Activated CD4-positive, alpha-beta T cell treated with anti-CD3 and anti-CD28 coated beads, Interleukin-2, amount 10 ng/mL, durations not matched to agents 24 days and 14 days (primary cell): ENCODE results near the gene GPAM. TPM values are rescaled to one million over a fixed set of nuclear protein-coding genes. Genes with fewer than 3 reads are reported as not detected.
"Not testable (repeated sequence)": the region's sequence is repeated elsewhere in the genome, so short reads cannot be mapped to it uniquely, and the experiment has no call there.

Source experiments
- DNase-seq: peaks from one replicate; pipeline ENCODE4 v3.0.0; 2022
- H3K27ac Mint-ChIP-seq: one replicate; pipeline ENCODE4 v1.8.0; 2022; ENCODE audit warnings: mild to moderate bottlenecking, mixed read lengths
- H3K27me3 Mint-ChIP-seq: one replicate; pipeline ENCODE4 v1.8.0; 2022; ENCODE audit warnings: mixed read lengths
- H3K36me3 Mint-ChIP-seq: one replicate; pipeline ENCODE4 v1.8.0; 2022; ENCODE audit warnings: low read depth, mild to moderate bottlenecking, mixed read lengths
- H3K4me1 Mint-ChIP-seq: one replicate; pipeline ENCODE4 v1.8.0; 2021; ENCODE audit warnings: mixed read lengths
- H3K4me3 Mint-ChIP-seq: one replicate; pipeline ENCODE4 v1.8.0; 2022; ENCODE audit warnings: mild to moderate bottlenecking, moderate library complexity, mixed read lengths
- H3K9me3 Mint-ChIP-seq: one replicate; pipeline ENCODE4 v1.8.0; 2021; ENCODE audit warnings: mixed read lengths
- intact Hi-C: fragments of 100-400 bp; cut with micrococcal nuclease; formaldehyde crosslinking; loops from one replicate; pipeline ENCODE4 v1.15.1; 2023
- total RNA-seq: library from RNA; stranded (reverse); gene quantifications from 2 replicates; pipeline ENCODE4 v1.2.3, GENCODE V29; 2022

Gene GPAM
- total RNA-seq, 1 donor from 2014 or later = 8.6 TPM

DNA sequence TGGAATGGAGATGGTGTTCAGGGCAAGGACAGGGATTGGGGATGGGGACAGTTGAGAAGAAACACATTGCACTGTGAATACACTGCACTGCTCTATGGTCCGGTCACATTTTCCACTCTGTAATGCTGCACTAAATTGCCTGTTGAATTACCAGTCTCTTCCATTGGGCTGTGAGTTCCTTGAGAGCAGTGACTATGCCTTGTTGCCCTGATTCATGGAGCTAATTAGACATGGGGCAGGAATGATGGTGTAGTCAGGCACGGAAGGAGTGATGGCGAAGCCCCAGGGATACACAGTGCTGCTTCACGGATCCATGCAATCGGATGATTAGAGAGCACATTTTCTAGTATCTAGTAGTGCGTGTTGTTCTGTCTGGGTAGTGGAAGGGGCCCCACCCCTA, 25.4 kb upstream of the GPAM start:
- Mint-ChIP-seq H3K4me3 (no peak overlapping the region), H3K9me3 (no peaks in the 10 kb centered on the region), H3K27me3 (no peaks in the 10 kb centered on the region), H3K27ac (no peak overlapping the region), H3K4me1 (no peaks in the 10 kb centered on the region), H3K36me3 (no peaks in the 10 kb centered on the region)
- intact Hi-C loops = no loop called here
- no peak for DNase-seq

DNA sequence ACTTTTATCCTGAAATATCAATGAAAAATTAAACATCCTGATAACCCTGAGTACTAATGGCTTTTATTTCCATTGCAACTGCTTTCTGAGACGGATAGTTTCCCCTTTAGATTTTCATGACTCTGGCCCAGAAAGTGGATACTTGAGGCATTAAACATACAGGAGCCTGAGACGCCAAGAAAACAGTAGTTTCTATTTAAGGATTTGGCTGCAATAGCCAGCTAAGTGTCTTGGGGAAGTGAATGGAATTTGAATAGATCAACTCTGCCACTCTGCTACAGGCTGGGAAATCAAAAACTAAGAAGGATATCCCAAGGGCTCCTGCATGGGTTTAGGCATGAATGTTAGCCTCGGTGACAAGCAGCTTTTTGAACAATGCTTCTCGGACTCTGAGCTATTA, 24.7 kb upstream of the GPAM start:
- Mint-ChIP-seq H3K9me3 (no peaks in the 10 kb centered on the region), H3K4me1 (no peaks in the 10 kb centered on the region), H3K4me3 (no peak overlapping the region), H3K36me3 (no peaks in the 10 kb centered on the region), H3K27ac (no peak overlapping the region), H3K27me3 (no peaks in the 10 kb centered on the region)
- intact Hi-C loops = no loop called here
- DNase-seq = no peak

DNA sequence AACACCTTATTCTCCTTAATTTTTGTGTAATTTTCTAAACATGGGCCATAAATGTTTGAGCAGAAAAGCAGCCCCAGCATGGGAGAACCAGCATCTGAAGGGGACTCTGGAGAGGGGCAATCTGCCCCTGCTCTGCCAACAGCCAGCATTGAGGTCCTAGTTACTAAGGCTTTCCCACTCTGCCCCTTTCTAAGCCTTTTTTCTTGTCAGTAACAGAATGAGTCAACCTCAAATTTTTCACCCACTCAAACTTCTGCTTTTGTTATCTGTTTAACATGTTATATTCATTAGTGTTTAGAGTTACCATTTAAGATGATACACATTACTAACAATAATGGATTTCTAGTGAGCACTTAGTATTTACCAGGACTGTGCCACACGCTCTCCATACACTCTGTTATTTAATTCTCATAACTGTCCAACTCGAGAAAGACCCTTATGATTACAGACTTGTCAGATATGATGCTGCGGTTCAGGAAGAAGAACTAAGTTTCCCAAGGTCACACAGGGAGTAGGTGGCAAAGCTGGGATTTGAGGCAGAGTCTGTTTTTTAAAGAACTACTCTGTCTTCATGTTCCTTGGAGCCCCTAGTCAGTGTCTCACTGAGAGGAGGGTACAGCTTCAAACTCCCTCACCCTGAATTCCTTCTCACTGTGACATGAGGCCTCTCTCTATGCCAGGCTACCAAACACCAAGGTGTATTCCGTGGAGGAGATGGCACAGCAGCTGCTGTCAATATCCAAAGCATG, 19.9 kb upstream of the GPAM start:
- Mint-ChIP-seq H3K27me3 (peaks cover 5% of the 10 kb centered on the region), H3K36me3 (no peaks in the 10 kb centered on the region), H3K9me3 (no peaks in the 10 kb centered on the region), H3K27ac (no peak overlapping the region), H3K4me1 (peaks cover 3% of the 10 kb centered on the region), H3K4me3 (no peak overlapping the region)
- no peak for DNase-seq
- intact Hi-C loops = no loop called here

DNA sequence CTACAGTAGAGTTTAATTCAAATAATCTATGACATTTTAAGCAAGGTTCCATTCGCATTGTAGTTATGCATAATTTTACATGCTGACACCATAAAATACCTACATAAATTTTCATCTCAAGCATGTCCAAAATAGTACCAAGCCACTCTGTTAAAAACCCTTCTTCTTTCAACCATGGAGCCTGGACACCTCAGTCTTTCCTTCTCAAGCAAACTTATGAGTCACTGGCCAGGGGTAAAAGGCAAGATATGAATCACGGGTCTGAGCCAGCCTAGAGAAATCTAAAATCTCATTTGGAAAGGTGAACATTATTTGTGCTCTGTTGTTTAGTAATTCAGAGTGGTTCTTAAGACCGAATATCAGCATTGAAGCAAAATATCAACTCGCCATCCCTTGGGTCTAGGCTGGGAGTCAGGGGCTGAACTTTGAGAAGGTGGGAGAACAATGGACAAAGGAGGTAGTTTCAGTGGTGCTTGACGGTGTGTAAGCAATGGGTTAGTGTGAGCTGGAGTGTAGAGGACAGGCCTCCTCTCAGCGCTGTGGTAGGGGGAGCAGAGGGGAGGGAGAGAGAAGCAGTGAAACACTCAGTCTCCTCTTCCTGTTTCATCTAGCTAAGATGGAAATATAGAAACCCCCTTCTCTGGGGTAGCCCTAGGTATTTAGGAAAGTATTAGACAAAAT, 19.1 kb upstream of the GPAM start:
- H3K27ac Mint-ChIP-seq = no peak overlapping the region
- DNase-seq = no peak
- intact Hi-C loops = no loop called here
- H3K36me3 Mint-ChIP-seq = no peaks in the 10 kb centered on the region
- H3K4me3 Mint-ChIP-seq = no peak overlapping the region
- peaks cover 3% of the 10 kb centered on the region for H3K4me1 Mint-ChIP-seq
- H3K9me3 Mint-ChIP-seq = no peaks in the 10 kb centered on the region
- H3K27me3 Mint-ChIP-seq = peaks cover 5% of the 10 kb centered on the region

DNA sequence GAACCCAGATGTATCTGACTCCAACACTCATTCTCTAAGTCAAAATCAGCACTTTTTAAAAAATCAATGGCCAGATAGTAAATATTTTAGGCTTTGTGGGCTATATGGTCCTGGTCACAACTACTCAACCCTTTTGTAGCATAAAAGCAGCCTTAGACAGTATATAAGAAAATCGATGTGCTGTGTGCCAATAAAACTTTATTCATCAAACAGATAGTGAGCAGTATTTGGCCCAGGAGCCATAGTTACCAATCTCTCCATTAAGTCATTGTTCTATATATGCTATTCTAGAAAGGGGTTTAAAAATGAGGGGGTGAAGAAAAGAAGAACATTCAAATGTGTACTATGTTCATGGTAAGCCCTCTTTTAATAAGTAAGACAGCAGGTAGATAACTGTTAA, 18.5 kb upstream of the GPAM start:
- Mint-ChIP-seq H3K27me3 (peaks cover 5% of the 10 kb centered on the region), H3K4me3 (no peak overlapping the region), H3K4me1 (peaks cover 3% of the 10 kb centered on the region), H3K9me3 (no peaks in the 10 kb centered on the region), H3K36me3 (no peaks in the 10 kb centered on the region), H3K27ac (no peak overlapping the region)
- no peak for DNase-seq
- intact Hi-C loops = no loop called here

DNA sequence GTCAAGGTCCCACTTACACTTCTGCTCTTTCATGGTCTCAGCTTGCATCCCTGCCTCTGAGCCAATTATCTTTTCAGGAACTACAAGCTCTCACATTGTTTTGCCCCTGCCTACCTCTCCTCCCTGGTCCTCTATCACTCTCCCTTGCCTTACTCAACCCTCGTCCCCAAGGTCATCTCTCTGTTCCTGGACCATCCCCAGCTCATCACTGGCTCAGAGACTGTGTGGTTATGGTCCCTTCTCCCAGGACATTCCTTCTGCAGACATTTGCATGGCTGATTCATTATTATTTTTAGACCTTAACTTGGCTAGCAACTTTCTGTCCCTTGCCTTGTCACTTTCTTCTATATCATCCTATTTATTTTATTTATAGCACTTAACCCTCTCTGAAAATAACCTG, 17.8 kb upstream of the GPAM start:
- Mint-ChIP-seq H3K27me3 (peaks cover 5% of the 10 kb centered on the region), H3K27ac (no peak overlapping the region), H3K36me3 (no peaks in the 10 kb centered on the region), H3K4me1 (peaks cover 3% of the 10 kb centered on the region), H3K9me3 (no peaks in the 10 kb centered on the region), H3K4me3 (no peak overlapping the region)
- no peak for DNase-seq
- intact Hi-C loops = no loop called here

DNA sequence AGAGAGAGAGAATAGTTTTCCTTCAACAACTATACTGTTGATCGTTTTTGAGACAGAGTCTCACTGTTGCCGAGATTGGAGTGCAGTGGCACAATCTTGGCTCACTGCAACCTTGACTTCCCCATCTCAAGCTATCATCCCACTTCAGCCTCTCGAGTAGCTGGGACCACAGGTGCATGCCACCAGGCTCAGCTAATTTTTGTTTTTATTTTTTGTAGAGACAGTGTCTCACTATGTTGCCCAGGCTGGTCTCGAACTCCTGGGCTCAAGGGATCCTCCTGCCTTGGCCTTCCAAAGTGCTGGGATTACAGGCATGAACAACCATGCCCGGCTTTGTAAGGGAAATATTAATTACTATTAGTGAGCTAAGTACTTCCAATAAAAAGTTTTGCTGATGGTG, 16.7 kb upstream of the GPAM start:
- H3K27me3 Mint-ChIP-seq, H3K9me3 Mint-ChIP-seq, H3K4me1 Mint-ChIP-seq, H3K4me3 Mint-ChIP-seq, DNase-seq, intact Hi-C loops, H3K27ac Mint-ChIP-seq, H3K36me3 Mint-ChIP-seq: not testable (repeated sequence)

DNA sequence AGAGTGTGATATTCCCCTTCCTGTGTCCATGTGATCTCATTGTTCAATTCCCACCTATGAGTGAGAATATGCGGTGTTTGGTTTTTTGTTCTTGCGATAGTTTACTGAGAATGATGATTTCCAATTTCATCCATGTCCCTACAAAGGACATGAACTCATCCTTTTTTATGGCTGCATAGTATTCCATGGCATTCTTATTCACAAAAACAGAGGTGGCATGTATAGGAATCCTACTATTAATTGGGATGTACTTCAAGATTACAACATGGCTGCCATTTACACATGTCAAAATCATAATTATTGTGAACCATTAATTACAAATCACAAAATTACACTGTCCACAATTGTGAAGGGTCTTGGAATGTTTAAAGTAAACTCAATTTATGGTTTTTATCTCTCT, 14.1 kb upstream of the GPAM start:
- H3K9me3 Mint-ChIP-seq, H3K4me1 Mint-ChIP-seq, H3K4me3 Mint-ChIP-seq: not testable (repeated sequence)

DNA sequence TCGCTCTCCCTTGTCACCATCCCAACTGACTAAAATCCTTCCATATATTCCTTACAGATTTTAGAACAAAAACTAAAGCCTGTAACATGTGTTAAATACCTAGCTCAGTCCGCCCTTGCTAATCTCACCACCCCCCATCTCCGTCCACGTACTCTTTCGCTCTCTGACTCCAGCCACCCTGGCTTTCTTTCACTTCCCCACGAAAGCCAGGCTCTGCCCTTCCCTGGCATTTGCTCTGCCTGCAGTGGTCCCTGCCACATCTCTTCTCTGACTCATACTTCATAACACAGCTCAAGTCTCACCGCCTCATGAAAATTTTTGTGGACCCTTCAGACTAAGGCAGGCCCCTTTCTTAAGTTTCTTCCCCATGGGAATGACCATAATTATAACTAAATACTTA, 11.7 kb upstream of the GPAM start:
- H3K4me3 Mint-ChIP-seq = no peak overlapping the region
- DNase-seq = no peak
- H3K9me3 Mint-ChIP-seq = no peaks in the 10 kb centered on the region
- H3K4me1 Mint-ChIP-seq = no peaks in the 10 kb centered on the region
- intact Hi-C loops = no loop called here
- H3K36me3 Mint-ChIP-seq = no peaks in the 10 kb centered on the region
- peaks cover 2% of the 10 kb centered on the region for H3K27me3 Mint-ChIP-seq
- no peak overlapping the region for H3K27ac Mint-ChIP-seq

More for the DNA sequence above, 14.1 kb upstream of the GPAM start:
- H3K27ac Mint-ChIP-seq, H3K27me3 Mint-ChIP-seq, intact Hi-C loops, H3K36me3 Mint-ChIP-seq, DNase-seq: not testable (repeated sequence)

DNA sequence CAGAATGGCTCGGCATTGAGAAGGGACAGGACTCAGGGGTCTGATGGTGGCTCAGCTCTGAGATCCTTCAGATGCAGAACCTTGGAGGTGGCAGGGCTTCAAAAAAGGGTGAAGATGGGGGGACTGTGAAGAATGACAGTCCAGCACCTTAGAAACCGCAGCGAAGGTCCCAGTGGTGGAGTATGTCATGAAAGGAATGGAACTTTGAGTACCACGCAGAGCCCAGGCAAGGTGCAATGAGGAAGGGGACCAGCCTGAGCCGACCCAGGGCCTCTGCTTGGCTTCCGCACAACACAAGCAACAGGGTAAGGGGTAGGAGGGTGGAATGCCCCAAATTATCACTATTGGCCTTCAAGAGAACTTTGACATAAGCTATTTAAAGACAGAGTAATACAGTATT, 8.2 kb upstream of the GPAM start:
- intact Hi-C loops = no loop called here
- H3K9me3 Mint-ChIP-seq = no peaks in the 10 kb centered on the region
- H3K36me3 Mint-ChIP-seq = no peaks in the 10 kb centered on the region
- H3K27me3 Mint-ChIP-seq = peaks cover 18% of the 10 kb centered on the region
- no peak for DNase-seq
- H3K27ac Mint-ChIP-seq = no peak overlapping the region
- no peaks in the 10 kb centered on the region for H3K4me1 Mint-ChIP-seq
- H3K4me3 Mint-ChIP-seq = no peak overlapping the region

DNA sequence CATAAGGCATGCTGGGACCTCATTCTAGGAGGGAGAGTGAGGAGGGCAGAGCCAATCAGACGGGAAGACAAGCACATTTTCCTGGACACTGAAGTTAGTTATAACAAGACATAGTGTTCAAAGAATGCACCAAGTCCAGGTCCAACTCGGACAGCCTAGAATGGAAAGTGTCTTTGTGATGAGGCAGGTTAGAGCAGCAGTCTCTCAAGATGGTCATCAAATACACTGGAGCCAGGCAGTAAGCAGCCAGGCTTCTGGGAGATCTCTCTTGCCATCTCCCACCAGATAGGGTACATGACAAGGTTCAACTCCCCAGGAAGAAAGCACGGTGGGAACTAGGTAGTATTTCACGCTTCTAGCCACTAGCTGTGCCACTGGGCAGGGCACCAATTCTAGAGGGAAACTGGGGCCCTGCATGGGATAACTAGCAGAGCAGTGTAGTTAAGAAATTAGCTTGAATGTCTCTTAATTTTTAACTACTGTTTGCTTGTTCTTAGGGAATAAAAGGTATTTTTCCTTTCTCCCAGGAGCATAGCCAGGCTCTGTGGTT, 7.6 kb upstream of the GPAM start:
- Mint-ChIP-seq H3K27me3 (peaks cover 18% of the 10 kb centered on the region), H3K9me3 (no peaks in the 10 kb centered on the region), H3K4me3 (no peak overlapping the region), H3K27ac (no peak overlapping the region), H3K36me3 (no peaks in the 10 kb centered on the region), H3K4me1 (no peaks in the 10 kb centered on the region)
- DNase-seq = no peak
- intact Hi-C loops = no loop called here

DNA sequence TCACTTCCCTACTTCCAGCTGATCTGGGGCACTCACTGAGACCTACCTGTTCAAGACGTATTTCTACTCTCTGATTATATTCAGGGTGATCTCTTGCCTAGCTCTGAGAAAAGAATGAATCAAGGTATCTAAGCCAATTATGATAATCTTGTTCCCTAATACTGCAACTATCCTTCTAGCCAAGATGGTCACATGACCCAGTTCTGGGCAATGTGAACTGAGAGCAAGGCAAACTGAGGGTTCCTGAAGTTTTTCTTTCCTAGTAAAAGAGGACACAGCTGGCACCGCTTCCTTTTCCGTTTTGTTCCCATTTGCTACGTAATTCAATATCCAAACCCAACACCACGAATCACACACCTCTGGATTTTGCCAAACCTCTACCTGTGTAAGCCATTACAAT, 5.9 kb upstream of the GPAM start:
- Mint-ChIP-seq H3K36me3 (peaks cover 4% of the 10 kb centered on the region), H3K27ac (no peak overlapping the region), H3K4me1 (peaks cover 11% of the 10 kb centered on the region), H3K9me3 (peaks cover 5% of the 10 kb centered on the region), H3K4me3 (no peak overlapping the region), H3K27me3 (peaks cover 21% of the 10 kb centered on the region)
- intact Hi-C loops = loop anchor here (10.0 kb wide), 1 partner anchor 1665 kb away; the partner anchor contains the start of genes DCLRE1A and NHLRC2
- DNase-seq = no peak

DNA sequence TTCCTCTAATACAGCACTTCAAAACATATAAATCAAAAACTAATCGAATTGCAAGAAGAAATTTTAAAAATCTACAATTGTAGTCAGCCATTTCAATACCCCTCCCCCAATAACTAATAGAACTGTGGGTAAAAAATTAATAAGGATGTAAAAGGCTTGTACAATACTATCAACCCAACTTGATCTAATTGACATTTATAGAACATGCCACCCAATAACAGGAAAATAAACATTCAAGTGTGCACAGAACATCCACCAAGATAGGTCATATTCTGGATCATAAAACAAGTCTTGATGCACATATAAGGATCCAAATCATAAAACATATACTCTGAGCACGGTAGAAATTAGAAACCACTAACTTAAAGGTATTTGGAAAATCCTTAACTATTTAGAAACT, 4.0 kb upstream of the GPAM start:
- DNase-seq = no peak
- Mint-ChIP-seq H3K4me1 (peaks cover 23% of the 10 kb centered on the region), H3K36me3 (peaks cover 7% of the 10 kb centered on the region), H3K4me3 (no peak overlapping the region), H3K27ac (no peak overlapping the region), H3K27me3 (peaks cover 21% of the 10 kb centered on the region), H3K9me3 (peaks cover 5% of the 10 kb centered on the region)
- intact Hi-C loops = loop anchor here (10.0 kb wide), 1 partner anchor 1667 kb away; the partner anchor contains the start of genes DCLRE1A and NHLRC2

DNA sequence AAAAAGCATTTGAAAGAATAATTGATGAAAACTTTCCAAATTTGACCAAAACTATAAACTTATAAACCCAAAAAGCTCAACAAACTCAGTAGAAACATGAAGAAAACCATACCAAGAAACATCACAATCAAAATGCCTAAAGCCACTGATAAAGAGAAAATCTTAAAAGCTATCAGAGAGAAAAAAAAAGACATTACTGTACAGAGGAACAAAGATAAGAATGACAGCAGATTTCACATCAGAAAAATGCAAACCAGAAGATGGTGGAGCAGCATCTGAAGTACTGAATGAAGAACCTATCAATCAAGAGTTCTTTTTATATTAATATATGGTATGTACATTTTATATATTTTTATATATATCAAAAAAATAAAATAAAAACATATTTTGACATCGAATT, 2.4 kb upstream of the GPAM start:
- H3K36me3 Mint-ChIP-seq = peaks cover 7% of the 10 kb centered on the region
- intact Hi-C loops = loop anchor here (10.0 kb wide), 1 partner anchor 1669 kb away; the partner anchor contains the start of genes DCLRE1A and NHLRC2
- H3K9me3 Mint-ChIP-seq = peaks cover 5% of the 10 kb centered on the region
- DNase-seq = no peak
- no peak overlapping the region for H3K4me3 Mint-ChIP-seq
- H3K27me3 Mint-ChIP-seq = peaks cover 21% of the 10 kb centered on the region
- H3K27ac Mint-ChIP-seq = no peak overlapping the region
- H3K4me1 Mint-ChIP-seq = peaks cover 24% of the 10 kb centered on the region
